Measurements from ENCODE around the gene TMEM229A. TPM values are rescaled to one million over a fixed set of nuclear protein-coding genes. Genes with fewer than 3 reads are reported as not detected.

TMEM229A gene
- total RNA-seq, 1 experiment from 2014 or later: not detected

Other genes with a start within 250 kb of the TMEM229A start
- 0.37 TPM in 1 of 2 replicates, not detected in the other for gene HYAL4, start 187.9 kb downstream of the TMEM229A start, total RNA-seq (2014; rRNA removed; shearing (Covaris generic))
- gene SPAM1, start 107.8 kb downstream of the TMEM229A start, total RNA-seq (2014; rRNA removed; shearing (Covaris generic)): not detected in 2 replicates